ENCODE measurements around the gene NRG2. TPM values are rescaled to one million over a fixed set of nuclear protein-coding genes. Genes with fewer than 3 reads are reported as not detected.

The NRG2 gene
- total and polyA plus RNA-seq, 4 donors: 2.4 to 11.5 (median 7.3) TPM

DNA sequence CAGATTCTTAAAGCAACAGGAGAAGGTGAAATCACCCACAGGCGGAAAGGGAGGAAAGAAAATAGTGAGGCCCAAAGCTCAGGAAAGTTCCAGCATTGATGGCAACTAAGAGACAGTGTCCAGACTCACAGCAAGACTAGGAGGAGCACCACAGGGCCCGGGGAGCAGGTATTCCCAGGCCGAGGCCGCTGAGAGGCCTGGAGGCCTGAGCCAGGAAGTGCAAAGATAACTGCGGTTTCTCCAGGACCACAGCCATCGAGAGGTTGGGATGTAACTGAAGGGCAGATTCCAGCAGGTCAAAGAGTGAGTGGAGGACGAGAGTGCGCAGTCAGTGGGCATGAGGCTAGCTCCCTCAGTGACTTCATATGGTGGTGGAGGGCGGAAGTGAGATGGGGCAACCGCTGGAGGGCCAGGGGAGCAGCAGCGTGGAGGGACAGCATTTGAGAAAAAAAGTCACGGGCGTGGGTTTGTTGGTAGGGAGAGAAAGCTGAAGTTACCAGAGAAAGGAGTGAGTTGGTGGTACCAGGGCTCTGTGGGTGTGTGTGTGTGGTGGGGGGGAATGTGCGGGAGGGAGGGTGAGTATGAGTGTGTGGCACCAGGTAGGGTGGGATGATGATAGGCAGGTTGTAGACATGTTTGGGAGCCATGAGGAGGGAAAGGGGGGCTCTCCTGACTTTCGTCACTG is 157.8 kb downstream of the NRG2 start:
- Histone ChIP-seq H3K27ac (ENCODE audit: low read depth, low read length) (no peak overlapping the region), H3K27me3 (ENCODE audit: control insufficient read depth, insufficient read depth, low read length) (no peaks in the 10 kb centered on the region), H3K36me3 (ENCODE audit: control insufficient read depth, insufficient read depth, low read length) (peaks cover 50% of the 10 kb centered on the region), H3K4me3 (ENCODE audit: low read depth, low read length) (no peak overlapping the region), H3K9me3 (ENCODE audit: control insufficient read depth, insufficient read depth, low read length) (no peaks in the 10 kb centered on the region), H3K4me1 (ENCODE audit: control insufficient read depth, insufficient read depth, low read length) (peaks cover 14% of the 10 kb centered on the region)
- no peak for DNase-seq (ENCODE audit: low read depth in 4 of 6, low spot score in 6 of 6)
- WGBS (ENCODE audit: insufficient coverage): 96% methylated on average over 15 of the region's 15 CpGs

DNA sequence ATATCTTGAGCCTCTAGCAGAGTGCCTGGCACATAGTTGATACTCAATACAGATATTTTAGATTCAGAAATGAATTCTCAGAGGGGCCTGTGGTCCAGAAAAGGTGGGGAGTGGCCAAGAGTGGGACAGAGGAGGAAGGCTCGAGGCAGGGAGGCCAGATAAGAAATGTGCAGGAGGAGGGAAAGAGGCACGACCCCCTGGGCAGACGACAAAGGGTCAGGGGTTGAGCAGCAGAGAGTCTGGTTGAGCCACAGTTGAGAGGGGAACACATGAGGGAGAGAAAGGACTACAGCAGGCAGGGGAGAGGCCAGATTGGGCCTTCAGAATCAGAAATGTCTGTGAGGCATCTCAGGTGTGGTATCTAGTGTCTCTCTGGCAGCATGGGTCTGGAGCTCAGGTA is 158.4 kb downstream of the NRG2 start:
- DNase-seq (ENCODE audit: low read depth in 4 of 6, low spot score in 6 of 6): no peak
- no peak overlapping the region for H3K4me3 ChIP-seq (ENCODE audit: low read depth, low read length)
- no peak overlapping the region for H3K27ac ChIP-seq (ENCODE audit: low read depth, low read length)
- H3K9me3 ChIP-seq (ENCODE audit: control insufficient read depth, insufficient read depth, low read length): no peaks in the 10 kb centered on the region
- H3K27me3 ChIP-seq (ENCODE audit: control insufficient read depth, insufficient read depth, low read length): no peaks in the 10 kb centered on the region
- H3K4me1 ChIP-seq (ENCODE audit: control insufficient read depth, insufficient read depth, low read length): peaks cover 14% of the 10 kb centered on the region
- H3K36me3 ChIP-seq (ENCODE audit: control insufficient read depth, insufficient read depth, low read length): peaks cover 54% of the 10 kb centered on the region
- WGBS (ENCODE audit: insufficient coverage): 74% methylated on average over 3 of the region's 3 CpGs

- H3K4me1 ChIP-seq (ENCODE audit: control insufficient read depth, insufficient read depth, low read length): peaks cover 14% of the 10 kb centered on the region
- no peaks in the 10 kb centered on the region for H3K27me3 ChIP-seq (ENCODE audit: control insufficient read depth, insufficient read depth, low read length)
- H3K36me3 ChIP-seq (ENCODE audit: control insufficient read depth, insufficient read depth, low read length): peaks cover 55% of the 10 kb centered on the region
- H3K27ac ChIP-seq (ENCODE audit: low read depth, low read length): no peak overlapping the region
- DNase-seq (ENCODE audit: low read depth in 4 of 6, low spot score in 6 of 6): peak in 1 of 6 donors; percentile 52
- H3K4me3 ChIP-seq (ENCODE audit: low read depth, low read length): no peak overlapping the region
- 29% methylated on average over 3 of the region's 3 CpGs for WGBS (ENCODE audit: insufficient coverage)
- no peaks in the 10 kb centered on the region for H3K9me3 ChIP-seq (ENCODE audit: control insufficient read depth, insufficient read depth, low read length)
Observed at GRCh38 chr5:139884144-139884543, 159.0 kb downstream of the NRG2 start.

- H3K9me3 ChIP-seq (ENCODE audit: control insufficient read depth, insufficient read depth, low read length): no peaks in the 10 kb centered on the region
- no peak overlapping the region for H3K27ac ChIP-seq (ENCODE audit: low read depth, low read length)
- WGBS (ENCODE audit: insufficient coverage): 40% methylated on average over 7 of the region's 10 CpGs
- H3K4me3 ChIP-seq (ENCODE audit: low read depth, low read length): no peak overlapping the region
- H3K27me3 ChIP-seq (ENCODE audit: control insufficient read depth, insufficient read depth, low read length): no peaks in the 10 kb centered on the region
- peaks cover 62% of the 10 kb centered on the region for H3K36me3 ChIP-seq (ENCODE audit: control insufficient read depth, insufficient read depth, low read length)
- peaks cover 14% of the 10 kb centered on the region for H3K4me1 ChIP-seq (ENCODE audit: control insufficient read depth, insufficient read depth, low read length)
- DNase-seq (ENCODE audit: low read depth in 4 of 6, low spot score in 6 of 6): peak in 1 of 6 donors; percentile 11
Observed at GRCh38 chr5:139882961-139883539, 160.0 kb downstream of the NRG2 start.

- peaks cover 67% of the 10 kb centered on the region for H3K36me3 ChIP-seq (ENCODE audit: control insufficient read depth, insufficient read depth, low read length)
- 22% methylated on average over 1 of the region's 3 CpGs for WGBS (ENCODE audit: insufficient coverage)
Observed at GRCh38 chr5:139882316-139882715, 160.8 kb downstream of the NRG2 start.

DNA sequence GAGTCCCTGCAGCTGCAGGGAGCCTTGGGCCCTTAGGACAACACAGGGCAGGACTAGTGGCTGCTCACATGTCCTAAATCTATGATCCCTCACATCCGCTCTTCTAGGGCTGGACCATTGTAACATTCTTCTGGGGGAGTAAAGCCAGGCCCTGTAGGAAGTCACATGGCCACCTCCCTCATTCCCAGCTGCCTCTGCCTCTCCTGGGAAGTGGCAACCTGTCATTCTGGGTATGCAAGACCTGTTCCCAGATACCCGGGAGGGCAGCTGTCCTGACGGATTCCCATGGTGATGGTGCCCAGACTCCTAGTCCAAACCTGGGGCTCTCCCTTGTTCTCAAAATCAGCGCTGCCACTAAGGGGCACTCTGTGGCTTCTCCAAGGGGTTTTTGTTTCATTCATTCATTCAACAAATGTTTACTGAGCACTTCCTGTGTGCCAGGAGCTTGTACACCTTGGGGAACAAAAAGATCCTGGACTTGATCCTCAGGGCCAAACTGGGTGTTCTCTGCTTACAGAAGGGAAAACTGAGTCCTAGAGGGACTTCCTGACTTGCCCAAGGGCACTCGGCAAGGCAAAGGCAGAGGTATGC is 161.9 kb downstream of the NRG2 start:
- WGBS (ENCODE audit: insufficient coverage): 88% methylated on average over 5 of the region's 5 CpGs
- DNase-seq (ENCODE audit: low read depth in 4 of 6, low spot score in 6 of 6): no peak
- no peaks in the 10 kb centered on the region for H3K9me3 ChIP-seq (ENCODE audit: control insufficient read depth, insufficient read depth, low read length)
- peaks cover 14% of the 10 kb centered on the region for H3K4me1 ChIP-seq (ENCODE audit: control insufficient read depth, insufficient read depth, low read length)
- H3K27ac ChIP-seq (ENCODE audit: low read depth, low read length): no peak overlapping the region
- H3K36me3 ChIP-seq (ENCODE audit: control insufficient read depth, insufficient read depth, low read length): peaks cover 66% of the 10 kb centered on the region
- no peak overlapping the region for H3K4me3 ChIP-seq (ENCODE audit: low read depth, low read length)
- H3K27me3 ChIP-seq (ENCODE audit: control insufficient read depth, insufficient read depth, low read length): no peaks in the 10 kb centered on the region

More at GRCh38 chr5:139882316-139882715, 160.8 kb downstream of the NRG2 start:
- no peak overlapping the region for H3K27ac ChIP-seq (ENCODE audit: low read depth, low read length)
- H3K4me1 ChIP-seq (ENCODE audit: control insufficient read depth, insufficient read depth, low read length): peaks cover 14% of the 10 kb centered on the region
- no peak overlapping the region for H3K4me3 ChIP-seq (ENCODE audit: low read depth, low read length)
- no peaks in the 10 kb centered on the region for H3K9me3 ChIP-seq (ENCODE audit: control insufficient read depth, insufficient read depth, low read length)
- peak in 2 of 6 donors; percentile 35 to 68 for DNase-seq (ENCODE audit: low read depth in 4 of 6, low spot score in 6 of 6)
- no peaks in the 10 kb centered on the region for H3K27me3 ChIP-seq (ENCODE audit: control insufficient read depth, insufficient read depth, low read length)

- Histone ChIP-seq H3K4me1 (ENCODE audit: control insufficient read depth, insufficient read depth, low read length) (peaks cover 14% of the 10 kb centered on the region), H3K27ac (ENCODE audit: low read depth, low read length) (no peak overlapping the region), H3K27me3 (ENCODE audit: control insufficient read depth, insufficient read depth, low read length) (no peaks in the 10 kb centered on the region), H3K36me3 (ENCODE audit: control insufficient read depth, insufficient read depth, low read length) (peaks cover 60% of the 10 kb centered on the region), H3K9me3 (ENCODE audit: control insufficient read depth, insufficient read depth, low read length) (no peaks in the 10 kb centered on the region), H3K4me3 (ENCODE audit: low read depth, low read length) (no peak overlapping the region)
- 80% methylated on average over 11 of the region's 18 CpGs for WGBS (ENCODE audit: insufficient coverage)
- DNase-seq (ENCODE audit: low read depth in 4 of 6, low spot score in 6 of 6): peak in 1 of 6 donors; percentile 29
Observed at GRCh38 chr5:139880416-139881142, 162.5 kb downstream of the NRG2 start.

DNA sequence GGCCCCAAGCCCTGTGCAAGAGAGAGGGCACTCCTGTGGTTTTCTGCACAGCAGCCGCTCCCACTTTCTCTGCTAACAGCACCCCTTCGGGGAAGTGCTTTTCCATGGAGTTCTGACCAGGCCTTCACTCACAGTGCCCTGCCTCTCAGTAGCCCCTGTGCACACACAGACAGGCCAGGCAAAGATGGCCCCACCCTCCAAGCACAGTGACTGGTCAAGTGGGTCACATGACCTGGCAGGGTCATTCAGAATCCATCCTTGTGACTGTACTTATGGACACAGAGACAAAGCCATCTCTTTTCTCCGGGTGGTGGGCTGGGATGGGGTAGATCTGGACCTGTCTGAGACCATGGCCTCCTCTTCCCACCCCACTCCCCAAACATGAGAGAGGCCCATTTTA is 165.0 kb downstream of the NRG2 start:
- H3K9me3 ChIP-seq (ENCODE audit: control insufficient read depth, insufficient read depth, low read length): no peaks in the 10 kb centered on the region
- no peak overlapping the region for H3K27ac ChIP-seq (ENCODE audit: low read depth, low read length)
- no peak overlapping the region for H3K4me3 ChIP-seq (ENCODE audit: low read depth, low read length)
- DNase-seq (ENCODE audit: low read depth in 4 of 6, low spot score in 6 of 6): no peak
- H3K36me3 ChIP-seq (ENCODE audit: control insufficient read depth, insufficient read depth, low read length): peaks cover 48% of the 10 kb centered on the region
- peaks cover 14% of the 10 kb centered on the region for H3K4me1 ChIP-seq (ENCODE audit: control insufficient read depth, insufficient read depth, low read length)
- H3K27me3 ChIP-seq (ENCODE audit: control insufficient read depth, insufficient read depth, low read length): no peaks in the 10 kb centered on the region
- 96% methylated on average over 2 of the region's 3 CpGs for WGBS (ENCODE audit: insufficient coverage)

GRCh38 chr5:139877129-139877597 is 165.9 kb downstream of the NRG2 start:
- Histone ChIP-seq H3K9me3 (ENCODE audit: control insufficient read depth, insufficient read depth, low read length) (no peaks in the 10 kb centered on the region), H3K36me3 (ENCODE audit: control insufficient read depth, insufficient read depth, low read length) (peaks cover 52% of the 10 kb centered on the region), H3K4me1 (ENCODE audit: control insufficient read depth, insufficient read depth, low read length) (peaks cover 8% of the 10 kb centered on the region), H3K27me3 (ENCODE audit: control insufficient read depth, insufficient read depth, low read length) (no peaks in the 10 kb centered on the region), H3K4me3 (ENCODE audit: low read depth, low read length) (no peak overlapping the region), H3K27ac (ENCODE audit: low read depth, low read length) (no peak overlapping the region)
- DNase-seq (ENCODE audit: low read depth in 4 of 6, low spot score in 6 of 6): no peak
- WGBS (ENCODE audit: insufficient coverage): 65% methylated on average over 4 of the region's 6 CpGs

All from spinal cord (tissue), 10 donors.